NCI-H146 (cell line): ENCODE measurements around the gene SRD5A3.

Experiments
- DNase-seq: peaks from one replicate; lab custom pipeline; 2025; lab: John Stamatoyannopoulos, UW

Gene SRD5A3

DNA sequence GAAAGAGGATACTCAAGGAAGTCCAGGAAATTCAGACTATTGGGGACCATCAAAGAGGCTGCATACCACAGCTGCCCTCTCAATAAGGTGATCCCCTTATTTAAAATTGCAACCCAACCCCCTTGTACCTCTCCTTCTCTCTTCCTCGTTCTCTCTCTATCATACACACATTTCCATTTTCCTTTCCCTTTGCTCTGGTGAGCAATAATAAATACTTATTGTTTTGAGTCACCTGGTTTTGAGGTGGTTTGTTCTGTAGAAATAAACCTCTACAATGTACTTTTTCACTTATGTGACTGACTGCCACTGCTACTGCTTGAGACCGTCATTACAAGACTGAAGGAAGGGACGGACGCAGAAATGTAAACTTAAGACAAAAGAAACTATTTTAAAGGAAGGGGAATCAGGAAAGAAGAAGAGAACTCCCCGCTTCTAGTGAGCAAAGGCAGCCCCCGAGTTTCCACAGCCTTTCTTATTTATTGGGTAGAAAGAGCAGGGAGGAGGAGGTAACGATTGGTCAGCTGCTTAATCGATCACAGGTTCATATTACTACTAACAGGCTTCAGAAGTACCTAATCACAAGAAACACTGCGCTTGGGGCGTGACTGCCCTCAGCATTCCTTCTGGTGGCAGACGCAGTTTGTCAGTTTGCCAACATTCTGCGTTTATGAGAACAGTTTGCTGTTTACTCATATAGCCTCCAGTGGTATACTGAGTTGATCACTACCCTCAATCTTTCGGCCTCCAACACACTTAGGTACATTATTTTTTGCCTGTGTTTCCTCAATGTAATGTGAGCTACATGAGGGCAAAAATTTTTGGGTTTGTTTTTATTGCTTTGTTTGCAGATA lies 32.8 kb downstream of the SRD5A3 start:
- no peak for DNase-seq

DNA sequence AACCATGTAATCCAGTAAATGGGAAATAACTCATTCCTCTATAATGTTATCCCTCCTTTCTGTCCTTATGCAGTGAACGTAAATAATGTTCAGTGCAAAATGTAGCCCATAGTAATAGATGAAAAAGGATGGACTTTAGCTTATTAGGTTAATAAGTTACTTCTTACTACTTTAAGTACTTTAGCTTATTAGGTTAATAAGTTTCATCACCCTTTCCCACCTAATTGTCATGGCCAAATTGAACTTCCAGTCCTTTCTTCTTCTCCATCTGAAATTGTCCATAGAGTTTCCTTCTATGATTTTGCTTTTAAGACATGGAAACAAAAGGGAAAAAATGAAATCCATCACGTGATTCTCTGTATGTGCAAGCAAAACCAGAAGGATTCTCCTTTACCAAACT lies 34.5 kb downstream of the SRD5A3 start:
- no peak for DNase-seq

DNA sequence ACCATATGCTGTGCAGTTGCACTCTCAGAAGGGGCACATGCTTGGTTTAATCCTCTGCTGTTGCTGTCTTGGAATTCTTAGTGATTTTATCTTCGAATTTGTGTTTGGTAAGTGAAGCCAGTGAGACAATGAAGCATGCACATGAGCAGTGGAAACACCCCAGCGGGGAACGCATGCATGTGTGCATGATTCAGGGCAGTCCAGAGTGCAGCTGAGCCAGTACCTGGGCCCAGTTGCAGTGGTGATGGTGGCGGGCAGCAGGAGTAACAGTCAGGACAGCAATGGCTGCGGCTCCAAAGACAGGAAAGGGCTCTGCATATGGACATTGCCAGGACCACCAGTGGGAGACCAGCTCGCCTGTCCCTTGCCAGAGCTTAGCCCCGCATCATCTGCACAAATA lies 35.5 kb downstream of the SRD5A3 start:
- DNase-seq: no peak

DNA sequence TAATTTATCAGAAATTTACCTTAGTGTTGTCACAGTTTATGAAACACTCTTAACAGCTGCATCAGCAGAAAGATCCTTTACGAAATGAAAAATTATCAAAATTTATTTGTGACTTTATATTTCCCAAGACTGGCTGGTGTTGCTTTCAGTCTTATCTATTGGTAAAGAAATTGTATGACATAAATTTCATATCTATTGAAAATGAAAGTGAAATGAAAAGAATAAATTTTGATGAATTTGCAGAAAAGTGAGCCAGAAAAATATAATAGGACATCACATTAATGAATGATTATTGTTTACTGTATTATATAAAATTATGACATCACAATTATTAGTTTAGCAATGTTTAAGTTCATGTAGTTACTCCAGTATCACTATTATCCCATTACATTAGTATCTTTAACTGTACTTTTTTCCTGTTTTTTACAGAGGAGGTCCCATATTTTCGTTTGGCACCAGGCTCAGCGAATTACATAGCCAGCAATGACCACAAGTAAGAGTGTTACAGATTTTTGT lies 36.5 kb downstream of the SRD5A3 start:
- DNase-seq: no peak

DNA sequence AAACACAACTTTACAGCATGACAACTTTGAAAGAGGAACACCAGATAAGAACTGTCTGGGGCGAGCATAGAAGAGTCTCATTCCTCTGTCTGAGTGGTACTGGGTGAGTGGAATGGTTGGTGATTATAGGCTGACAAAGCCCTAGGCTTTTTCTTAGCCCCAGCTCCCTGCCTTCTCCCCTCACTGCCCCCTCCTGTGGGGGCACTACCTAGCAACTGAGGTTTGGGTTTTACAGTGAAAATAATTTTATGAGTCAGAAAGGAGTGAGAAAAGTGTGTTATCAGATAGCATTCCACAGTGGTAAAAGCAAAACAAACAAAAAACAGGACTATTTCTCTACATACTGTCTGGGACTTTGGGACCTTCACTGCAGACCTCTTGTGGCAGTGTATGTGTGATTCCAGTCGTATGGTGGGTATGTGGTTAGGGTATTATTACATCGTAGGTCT lies 39.2 kb downstream of the SRD5A3 start:
- no peak for DNase-seq

DNA sequence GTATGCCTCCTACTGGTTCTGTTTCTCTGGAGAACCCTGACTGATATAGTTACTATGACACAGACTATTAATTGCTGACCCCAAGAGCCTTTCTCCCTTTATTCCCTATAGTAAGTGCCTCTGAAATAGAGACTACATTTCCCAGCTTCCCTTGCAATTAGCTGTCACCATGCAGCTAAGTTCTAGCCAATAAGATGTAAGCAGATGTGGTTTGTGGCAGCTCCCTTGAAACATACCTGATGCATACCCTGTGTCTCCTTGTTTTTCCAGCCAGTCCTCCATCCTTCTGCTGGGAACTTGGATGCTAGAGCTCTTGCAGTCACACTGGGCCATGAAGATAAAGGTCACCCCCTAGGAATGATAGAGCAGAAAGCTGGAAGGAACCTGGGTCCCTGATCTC lies 40.0 kb downstream of the SRD5A3 start:
- no peak for DNase-seq

DNA sequence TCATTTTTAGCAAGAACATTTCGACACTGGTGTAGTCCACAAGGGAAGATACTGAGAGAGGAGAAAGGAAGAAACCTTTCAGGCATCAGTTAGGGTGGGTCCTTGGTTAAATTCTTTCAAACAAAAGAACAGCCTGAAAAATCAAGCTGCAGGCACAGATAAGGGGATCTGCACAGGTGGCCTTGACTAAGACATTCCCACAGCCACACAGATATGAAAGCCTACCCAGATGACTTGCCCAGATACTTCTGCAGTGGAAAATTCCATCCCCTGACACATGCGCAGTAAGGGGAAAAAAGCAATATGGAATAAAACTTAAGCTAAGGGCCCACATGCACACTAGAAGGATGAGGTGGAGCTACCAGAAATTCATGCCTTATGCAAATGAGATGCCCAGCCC lies 40.8 kb downstream of the SRD5A3 start:
- no peak for DNase-seq

DNA sequence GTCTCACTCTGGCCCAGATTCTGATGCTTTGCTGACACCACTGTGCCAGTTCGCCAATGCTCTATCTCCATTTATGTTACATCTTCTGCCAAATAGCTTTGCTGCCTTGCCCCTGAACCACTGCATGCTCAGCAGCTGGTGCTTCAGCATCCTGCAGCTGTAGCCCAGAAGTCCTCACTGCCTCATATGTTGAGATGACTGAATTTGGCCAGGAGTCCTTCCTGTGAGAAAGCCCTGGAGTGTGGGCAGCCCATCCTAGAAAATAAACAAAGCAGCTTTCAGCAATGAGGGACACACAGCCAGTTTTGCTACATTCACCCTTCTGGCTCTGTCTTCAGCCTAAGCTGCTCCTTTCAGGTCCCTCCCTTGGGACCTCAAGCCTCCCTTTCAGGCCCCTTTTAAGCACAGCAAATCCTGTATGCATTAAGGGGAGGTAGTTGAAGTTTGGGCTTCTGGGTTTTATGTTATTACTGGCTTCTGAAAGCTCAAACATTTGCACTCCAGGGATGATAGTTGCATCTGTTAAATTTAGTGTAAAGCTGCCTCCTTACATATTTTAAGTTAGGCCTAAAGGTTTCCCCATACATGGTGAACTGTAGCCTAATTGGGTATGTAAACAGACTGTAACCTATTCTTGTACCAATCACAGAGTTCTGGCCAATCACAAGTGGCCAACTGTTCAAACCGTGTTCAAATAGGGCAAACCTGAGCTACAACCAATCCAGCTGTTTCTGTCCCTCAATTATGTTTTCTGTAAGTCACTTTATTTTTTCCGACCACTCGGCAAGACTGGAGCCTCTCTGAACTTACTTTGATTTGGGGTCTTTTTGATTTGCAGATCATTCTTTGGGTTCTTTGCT lies 47.6 kb downstream of the SRD5A3 start:
- DNase-seq: no peak

DNA sequence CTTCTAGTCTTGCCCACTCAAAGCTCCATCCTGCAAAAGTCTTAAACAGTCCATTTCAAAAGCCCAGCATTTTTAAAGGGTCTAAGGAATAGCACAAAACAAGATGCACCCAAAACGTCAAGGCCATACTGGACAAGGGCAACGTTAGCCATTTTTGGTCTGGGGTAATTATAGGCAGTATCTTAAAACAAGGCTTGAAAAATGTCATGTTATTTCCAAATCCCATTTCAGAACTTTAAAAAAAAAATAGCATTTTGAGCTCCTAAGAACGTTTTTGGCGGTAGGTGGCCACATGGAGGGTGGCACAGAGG lies 49.1 kb downstream of the SRD5A3 start:
- DNase-seq: no peak

DNA sequence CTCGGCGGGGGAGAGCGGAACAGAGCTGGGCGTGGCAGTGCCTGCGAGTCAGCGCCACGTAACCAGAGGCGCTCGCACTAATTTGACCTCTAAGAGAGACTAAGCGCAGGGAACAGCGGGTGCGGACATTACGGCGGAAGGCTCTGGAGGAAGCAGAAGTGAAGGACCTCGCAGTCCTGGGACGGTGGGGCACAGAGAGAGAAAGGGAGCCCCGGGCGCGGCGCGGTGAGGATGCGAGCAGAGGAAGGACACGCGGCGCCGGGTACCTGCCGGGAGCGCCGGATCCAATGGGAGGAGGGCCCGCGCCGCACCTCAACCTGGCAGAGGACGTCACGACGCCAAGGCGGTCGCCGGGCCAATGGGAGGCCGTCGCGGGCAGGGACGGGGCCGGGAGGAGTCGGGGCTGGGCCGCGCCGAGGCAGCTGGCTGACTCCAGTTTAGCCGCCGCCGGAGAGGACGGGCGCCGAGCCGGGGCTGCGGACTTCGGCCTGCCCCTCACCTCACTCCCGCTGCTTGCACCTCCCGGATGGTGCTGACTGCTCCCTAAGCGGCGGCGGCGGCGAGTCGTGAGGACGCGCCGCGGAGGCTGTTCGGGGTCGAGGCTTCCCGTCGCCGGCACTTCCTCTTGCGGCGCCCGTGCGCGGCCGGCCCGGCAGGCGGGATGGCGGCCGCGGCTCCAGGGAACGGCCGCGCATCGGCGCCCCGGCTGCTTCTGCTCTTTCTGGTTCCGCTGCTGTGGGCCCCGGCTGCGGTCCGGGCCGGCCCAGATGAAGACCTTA lies 49.7 kb downstream of the SRD5A3 start, which contains the start of gene TMEM165:
TSS of gene TMEM165 (plus strand) at position 429 of the 779 bp plus-strand sequence. CDS start at position 662, 233 bp downstream.
- DNase-seq: peak; percentile 94

DNA sequence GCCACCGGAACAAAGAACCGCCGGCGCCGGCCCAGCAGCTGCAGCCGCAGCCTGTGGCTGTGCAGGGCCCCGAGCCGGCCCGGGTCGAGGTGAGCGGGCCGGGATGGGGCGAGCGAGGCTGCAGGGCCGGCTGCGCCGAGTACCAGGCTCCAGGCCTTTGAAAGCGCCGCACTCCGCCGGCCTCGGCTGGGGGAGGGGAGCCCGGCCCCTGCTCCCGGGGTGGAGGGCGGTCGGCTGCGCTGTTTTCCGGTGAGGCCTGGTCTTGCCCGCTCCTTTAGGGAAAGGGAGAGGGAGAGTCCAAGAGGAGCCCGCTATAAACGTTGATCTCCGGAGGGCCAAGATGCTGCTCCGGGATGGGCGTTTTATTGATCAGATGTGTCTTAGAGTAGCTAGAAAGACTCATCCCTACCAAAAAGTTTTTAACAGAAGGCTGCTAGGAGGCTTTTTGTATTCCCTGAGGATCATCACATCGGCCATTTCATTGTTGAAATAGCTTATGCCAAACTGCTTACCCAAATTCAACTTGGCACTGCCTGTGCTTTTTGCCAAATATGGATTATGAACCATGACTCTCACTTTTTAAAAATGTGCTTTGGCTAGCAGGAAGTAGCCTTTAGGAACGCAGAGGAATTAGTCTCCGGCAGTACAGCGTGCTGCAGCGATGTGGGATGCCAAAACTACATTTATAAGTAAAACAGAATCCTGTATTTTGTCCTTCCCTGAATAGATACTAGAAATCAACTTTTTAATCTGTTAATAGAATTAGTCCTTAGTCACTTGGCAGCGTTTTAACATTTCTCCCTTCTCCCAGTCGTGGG lies 50.5 kb downstream of the SRD5A3 start:
- peak; percentile 76 for DNase-seq

DNA sequence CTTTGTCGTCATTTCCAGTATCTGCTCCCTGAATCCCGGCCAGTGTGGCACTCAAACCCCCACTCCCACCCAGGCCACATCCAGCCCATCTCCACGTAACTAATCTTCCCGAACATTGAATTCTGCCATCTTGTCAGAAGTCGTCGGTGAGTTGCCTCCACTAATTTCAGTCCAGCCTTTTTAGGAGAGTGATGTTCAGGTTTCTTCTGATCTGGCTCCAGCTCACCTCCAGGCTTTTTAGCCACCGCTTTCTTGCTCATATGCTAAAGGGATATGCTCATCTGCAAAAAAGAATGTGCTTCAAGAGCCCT lies 51.0 kb downstream of the SRD5A3 start:
- DNase-seq: no peak

DNA sequence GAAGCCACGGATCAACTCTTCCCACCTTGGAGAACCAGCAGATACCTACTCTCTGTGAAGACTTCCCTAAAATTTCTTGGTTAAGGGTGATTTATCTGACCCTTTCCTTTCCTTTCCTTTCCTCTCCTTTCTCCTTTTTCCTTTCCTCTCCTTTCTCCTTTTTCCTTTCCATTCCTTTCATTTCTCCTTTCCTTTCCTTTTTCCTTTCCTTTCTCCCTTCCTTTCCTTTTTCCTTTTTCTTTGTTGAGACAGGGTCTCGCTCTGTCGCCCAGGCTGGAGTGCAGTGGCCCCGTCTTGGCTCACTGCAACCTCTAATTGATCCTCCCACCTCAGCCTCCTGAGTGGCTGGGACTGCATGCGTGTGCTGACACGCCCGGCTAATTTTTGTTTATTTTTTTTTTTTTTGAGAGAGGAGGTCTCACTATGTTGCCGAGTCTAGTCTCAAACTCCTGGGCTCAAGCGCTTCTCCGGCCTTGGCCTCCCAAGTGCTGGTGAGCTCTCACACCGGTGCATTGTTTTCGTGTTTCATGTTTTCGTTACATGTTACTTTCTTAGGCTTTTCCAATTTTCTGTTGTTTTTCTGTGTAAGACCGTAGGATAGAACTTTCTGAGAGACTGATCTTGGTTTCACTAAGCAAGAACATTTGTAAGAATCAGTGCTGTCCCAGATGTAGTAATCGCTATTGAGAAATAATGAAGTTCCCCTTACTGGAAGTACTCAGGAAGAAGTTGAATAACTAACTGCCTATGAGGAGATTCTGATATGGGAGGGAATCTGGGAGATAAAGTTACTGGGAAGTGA lies 51.7 kb downstream of the SRD5A3 start:
- peak; percentile 1 for DNase-seq

DNA sequence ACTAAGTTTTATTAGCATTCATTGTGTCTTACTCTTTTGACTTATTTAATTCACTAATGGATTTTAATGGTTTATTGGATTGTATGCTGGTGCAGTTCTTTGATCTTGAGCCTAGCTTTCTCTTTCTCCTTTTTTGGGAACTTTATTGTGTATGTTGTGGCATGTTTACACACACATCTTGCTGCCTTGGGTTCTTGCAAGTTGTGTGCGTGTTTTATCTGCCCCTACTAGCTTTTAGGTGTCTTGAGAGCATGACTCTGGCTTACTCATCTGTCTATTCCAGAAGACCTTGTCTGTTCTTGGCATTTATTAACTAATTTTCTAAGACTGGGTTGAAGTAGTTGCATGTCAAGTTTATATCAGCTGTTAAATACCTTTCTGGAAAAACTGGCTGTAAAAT lies 52.4 kb downstream of the SRD5A3 start:
- no peak for DNase-seq

DNA sequence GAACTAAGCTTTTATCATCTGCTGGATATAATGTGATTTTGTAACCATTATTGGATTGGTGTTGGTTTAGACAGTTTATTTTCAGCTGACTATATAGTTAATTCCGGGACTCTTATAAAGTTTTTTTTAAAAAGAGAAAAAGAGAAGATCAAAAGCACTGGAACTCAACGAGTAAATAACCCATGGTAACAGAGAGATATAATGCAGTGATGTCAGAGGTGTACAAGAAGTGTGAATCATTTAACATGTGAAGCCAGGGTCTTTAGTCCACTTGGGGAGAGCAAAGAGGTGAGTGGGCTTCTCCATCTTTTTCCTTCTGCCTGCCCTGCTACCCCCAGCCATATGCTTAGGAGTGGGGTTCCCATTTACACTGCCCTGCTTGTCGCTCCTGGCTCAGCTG lies 52.9 kb downstream of the SRD5A3 start:
- DNase-seq: no peak

DNA sequence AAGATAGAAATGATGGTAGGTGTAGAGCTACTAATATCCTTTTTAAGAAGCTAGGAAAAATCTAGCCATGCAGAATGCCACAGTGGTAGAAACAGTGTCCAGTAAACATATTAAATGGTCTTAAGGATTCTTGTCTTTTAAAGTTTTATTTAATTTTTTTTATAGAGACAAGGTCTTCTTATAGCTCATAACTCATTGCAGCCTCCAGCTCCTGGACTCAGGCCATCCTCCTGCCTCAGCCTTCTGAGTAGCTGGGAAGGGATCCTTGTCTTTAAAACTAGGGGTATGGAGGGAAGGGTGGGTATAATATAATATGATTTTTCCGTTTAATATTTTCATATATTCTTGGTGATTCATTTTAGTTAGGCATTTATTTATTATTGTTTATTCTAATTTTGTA lies 53.5 kb downstream of the SRD5A3 start:
- no peak for DNase-seq

DNA sequence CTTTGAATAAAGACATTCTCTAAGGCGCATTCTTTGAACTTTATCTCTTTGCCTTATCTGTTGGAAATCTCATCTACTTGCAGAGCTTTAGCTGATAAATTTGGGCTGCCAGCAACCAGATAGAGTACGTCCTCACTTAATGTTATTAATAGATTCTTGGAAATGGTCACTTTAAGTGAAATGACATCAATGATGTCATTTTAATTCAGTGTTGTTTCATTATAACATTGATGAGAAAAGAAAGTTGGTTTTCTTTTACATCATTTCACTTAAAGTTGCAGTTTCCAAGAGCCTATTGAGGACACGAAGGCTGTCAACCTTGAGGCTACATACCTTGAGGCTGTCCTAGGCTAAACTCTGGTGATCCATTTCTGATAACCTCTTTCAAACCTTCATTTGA lies 59.0 kb downstream of the SRD5A3 start:
- no peak for DNase-seq

DNA sequence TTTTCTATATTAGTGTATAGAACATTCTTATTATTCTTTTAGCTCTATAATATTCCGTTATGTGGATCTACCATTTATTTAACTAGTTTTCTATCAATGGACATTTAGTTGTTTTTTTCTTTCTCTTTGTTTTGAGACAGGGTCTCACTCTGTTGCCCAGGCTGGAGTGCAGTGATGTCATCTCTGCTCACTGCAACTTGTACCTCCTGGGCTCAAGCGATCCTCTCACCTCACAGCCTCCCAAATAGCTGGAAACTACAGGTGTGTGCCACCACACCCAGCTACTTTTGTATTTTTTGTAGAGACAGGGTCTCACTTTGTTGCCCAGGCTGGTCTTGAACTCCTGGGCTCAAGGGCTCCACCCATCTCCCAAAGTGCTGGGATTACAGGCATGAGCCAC lies 60.5 kb downstream of the SRD5A3 start:
- DNase-seq: no peak

DNA sequence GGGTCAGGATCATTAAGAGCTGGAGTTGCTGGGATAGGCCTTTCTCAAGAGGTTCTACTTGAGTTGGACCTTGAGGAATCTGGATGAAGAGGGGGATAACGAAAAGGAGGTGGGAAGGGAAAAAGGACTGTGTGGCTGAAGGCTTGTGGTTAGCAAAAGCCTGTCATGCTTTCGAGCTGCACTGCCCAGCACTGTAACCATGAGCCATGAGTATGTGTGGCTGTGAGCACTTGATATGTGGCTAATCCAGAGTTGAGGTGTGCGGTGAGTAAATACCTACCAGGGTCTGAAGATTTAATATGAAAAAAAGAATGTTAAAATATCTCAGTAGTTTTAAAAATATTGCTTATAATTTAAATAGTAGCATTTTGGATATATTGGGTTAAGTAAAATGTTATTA lies 61.1 kb downstream of the SRD5A3 start:
- DNase-seq: no peak

DNA sequence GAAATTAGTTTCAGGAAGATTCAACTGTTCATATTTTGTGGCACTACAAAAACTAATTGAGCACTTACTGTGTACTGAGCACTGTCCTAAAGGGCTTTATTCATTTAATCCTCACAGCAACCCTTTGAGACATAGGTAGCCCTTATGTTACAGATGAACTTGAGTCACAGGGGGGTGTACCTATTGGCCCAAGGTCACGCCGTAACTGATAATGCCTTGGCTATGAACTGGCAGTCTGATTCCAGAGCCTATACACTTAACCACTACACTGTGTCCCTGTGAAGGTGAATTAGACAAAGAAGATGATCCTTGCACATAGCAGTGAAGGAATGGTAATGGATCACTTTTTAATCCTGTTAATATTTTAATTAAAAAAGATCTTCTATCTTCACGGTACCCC lies 61.7 kb downstream of the SRD5A3 start:
- DNase-seq: no peak
